Progenitor cell of endocrine pancreas (in vitro differentiated cells): Measurements from ENCODE around the gene ZSWIM4. TPM values are rescaled to one million over a fixed set of nuclear protein-coding genes. Genes with fewer than 3 reads are reported as not detected.

Experiments
- DNase-seq: peaks from one replicate; pipeline ENCODE4 v3.0.0; 2021; ENCODE audit warnings: low spot score; ENCODE audit not compliant: unreplicated experiment
- H3K27ac Mint-ChIP-seq: 2 replicates; pipeline ENCODE4 v1.8.0; 2021; ENCODE audit warnings: mild to moderate bottlenecking, moderate library complexity, mixed read lengths
- H3K27me3 Mint-ChIP-seq: 2 replicates; pipeline ENCODE4 v1.8.0; 2021; ENCODE audit warnings: mixed read lengths
- H3K36me3 Mint-ChIP-seq: 2 replicates; pipeline ENCODE4 v1.8.0; 2022; ENCODE audit warnings: mixed read lengths; ENCODE audit not compliant: insufficient read depth
- H3K4me1 Mint-ChIP-seq: 2 replicates; pipeline ENCODE4 v1.8.0; 2021; ENCODE audit warnings: low read depth, mixed read lengths
- H3K4me3 Mint-ChIP-seq: 2 replicates; pipeline ENCODE4 v1.8.0; 2021; ENCODE audit warnings: low read depth, mild to moderate bottlenecking, moderate library complexity, mixed read lengths
- H3K9me3 Mint-ChIP-seq: 2 replicates; pipeline ENCODE4 v1.8.0; 2021; ENCODE audit warnings: low read depth, mixed read lengths
- total RNA-seq: library from RNA; stranded (reverse); gene quantifications from 2 replicates; pipeline ENCODE4 v1.2.1, GENCODE V29; 2021
- TF ChIP-seq, protein P1 (sequence below): fragments of 200-600 bp; sonication (generic); IDR thresholded peaks from one replicate; pipeline ENCODE4 v1.5.0; 2021; ENCODE audit warnings: antibody characterized with exemption, mild to moderate bottlenecking; ENCODE audit not compliant: unreplicated experiment

ZSWIM4 gene
- total RNA-seq, 1 donor from 2014 or later, result 34.6 TPM

DNA sequence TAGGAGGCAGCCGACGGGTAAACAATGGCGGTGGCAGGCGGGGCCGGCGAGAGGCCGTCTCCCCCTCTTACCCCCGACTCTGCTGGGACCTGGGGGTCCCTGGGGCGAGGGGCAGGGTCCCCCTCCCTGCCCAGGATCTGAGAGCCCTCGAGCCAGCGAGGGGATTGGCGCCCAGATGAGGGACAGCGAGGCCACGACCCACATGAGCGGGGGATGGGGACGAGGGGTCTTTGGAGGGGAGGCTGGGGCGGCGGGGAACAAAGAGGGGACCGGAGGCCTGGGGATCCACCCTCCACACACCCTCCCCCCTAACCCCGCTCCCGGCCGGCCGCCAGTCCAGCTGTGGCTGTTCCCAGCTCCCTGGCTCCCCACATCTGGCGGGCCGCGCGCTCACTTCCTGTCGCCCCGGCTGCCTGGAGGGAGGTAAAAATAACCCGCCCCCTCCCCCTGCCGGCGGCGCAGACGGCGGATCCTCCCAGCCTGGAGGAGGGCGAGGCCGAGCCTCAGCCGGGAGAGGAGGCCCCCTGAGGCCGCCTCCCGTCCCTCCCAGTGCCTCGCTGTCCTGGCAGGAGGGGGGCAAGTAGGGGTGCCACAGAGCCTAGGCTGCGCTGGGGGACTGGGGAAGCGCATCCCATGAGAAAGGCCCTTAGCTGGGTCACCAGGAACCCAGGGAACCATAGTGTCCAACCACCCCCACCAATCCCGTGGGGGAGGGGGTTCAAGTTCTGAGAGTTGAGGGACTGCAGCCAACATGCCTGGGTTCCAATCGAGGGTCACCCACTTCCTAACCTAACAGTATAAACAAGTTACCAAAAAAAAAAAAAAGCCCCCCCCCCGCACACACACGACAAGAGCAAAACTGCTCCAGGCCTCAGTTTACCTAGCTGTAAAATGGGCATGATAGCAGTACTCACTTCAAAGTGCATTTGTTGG lies 52.4 kb downstream of the ZSWIM4 start:
- TF ChIP-seq, protein P1, sequence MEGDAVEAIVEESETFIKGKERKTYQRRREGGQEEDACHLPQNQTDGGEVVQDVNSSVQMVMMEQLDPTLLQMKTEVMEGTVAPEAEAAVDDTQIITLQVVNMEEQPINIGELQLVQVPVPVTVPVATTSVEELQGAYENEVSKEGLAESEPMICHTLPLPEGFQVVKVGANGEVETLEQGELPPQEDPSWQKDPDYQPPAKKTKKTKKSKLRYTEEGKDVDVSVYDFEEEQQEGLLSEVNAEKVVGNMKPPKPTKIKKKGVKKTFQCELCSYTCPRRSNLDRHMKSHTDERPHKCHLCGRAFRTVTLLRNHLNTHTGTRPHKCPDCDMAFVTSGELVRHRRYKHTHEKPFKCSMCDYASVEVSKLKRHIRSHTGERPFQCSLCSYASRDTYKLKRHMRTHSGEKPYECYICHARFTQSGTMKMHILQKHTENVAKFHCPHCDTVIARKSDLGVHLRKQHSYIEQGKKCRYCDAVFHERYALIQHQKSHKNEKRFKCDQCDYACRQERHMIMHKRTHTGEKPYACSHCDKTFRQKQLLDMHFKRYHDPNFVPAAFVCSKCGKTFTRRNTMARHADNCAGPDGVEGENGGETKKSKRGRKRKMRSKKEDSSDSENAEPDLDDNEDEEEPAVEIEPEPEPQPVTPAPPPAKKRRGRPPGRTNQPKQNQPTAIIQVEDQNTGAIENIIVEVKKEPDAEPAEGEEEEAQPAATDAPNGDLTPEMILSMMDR, result peak; percentile 16
- peaks cover 31% of the 10 kb centered on the region for H3K4me1 Mint-ChIP-seq
- H3K9me3 Mint-ChIP-seq, result no peaks in the 10 kb centered on the region
- DNase-seq, result peak; percentile 78
- H3K4me3 Mint-ChIP-seq, result peak overlapping the region; percentile 70
- H3K36me3 Mint-ChIP-seq, result no peaks in the 10 kb centered on the region
- no peaks in the 10 kb centered on the region for H3K27me3 Mint-ChIP-seq
- H3K27ac Mint-ChIP-seq, result peak overlapping the region; percentile 100

DNA sequence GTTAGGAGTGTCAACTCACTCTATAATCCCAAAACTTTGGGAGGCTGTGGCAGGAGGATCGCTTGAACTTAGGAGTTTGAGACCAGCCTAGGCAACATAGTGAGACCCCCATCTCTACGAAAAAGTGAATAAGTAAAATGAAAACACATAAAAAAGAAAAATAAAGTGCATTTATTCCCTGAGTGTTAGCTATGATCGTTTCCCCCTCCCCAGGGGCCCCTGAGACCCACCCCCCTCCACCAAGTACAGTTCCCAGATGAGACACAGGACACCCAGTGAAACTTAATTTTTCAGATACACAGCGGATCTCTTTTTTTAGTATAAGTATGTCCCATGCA lies 53.1 kb downstream of the ZSWIM4 start:
- H3K4me3 Mint-ChIP-seq, result no peak overlapping the region
- no peak overlapping the region for H3K27ac Mint-ChIP-seq
- TF ChIP-seq, protein P1, result no peak

DNA sequence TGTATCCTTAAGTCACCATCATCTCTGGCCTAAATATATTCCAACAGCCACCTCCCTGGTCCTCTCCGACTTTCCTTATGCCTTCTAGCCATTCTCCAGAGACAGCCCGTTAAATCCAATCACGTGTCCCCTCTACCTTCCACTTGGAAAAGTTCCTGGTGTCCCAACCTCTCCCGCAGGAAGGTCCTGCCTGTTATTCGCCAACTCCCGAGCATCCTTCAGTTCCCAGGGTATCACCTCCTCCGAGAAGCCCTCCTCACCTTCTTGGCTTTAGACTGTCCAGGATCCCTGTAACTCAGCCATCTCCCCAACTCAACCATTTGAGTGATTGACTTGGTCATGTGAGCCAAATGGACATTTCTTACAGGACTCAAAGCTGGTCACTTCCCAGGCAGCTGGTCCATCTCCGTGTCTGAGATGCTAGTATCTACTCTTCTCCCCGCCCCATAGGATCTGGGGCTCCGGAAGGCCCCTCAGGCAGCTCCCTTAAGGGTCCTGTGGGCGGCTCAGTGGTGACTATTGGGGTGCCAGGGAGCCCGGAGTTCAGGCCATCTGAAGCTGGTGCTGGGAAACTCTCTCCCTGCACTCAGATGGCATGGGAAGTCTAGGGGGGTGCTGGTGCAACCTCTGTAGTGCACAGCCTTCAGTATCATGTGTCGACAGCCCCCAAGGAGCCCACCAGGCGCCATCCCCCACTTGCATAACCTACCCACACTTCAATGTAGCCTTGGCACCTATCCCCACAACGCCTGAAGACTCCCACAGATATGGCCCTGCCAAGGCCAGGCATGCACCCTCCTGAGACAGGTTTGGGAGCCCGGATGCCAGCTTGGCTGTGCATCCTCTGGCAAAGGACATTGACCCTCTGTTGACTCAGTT lies 53.8 kb downstream of the ZSWIM4 start:
- H3K36me3 Mint-ChIP-seq, result no peaks in the 10 kb centered on the region
- H3K27ac Mint-ChIP-seq, result peak overlapping the region; percentile 94

More for the DNA sequence above, 53.1 kb downstream of the ZSWIM4 start:
- H3K27me3 Mint-ChIP-seq, result no peaks in the 10 kb centered on the region
- no peak for DNase-seq
- H3K4me1 Mint-ChIP-seq, result peaks cover 31% of the 10 kb centered on the region
- no peaks in the 10 kb centered on the region for H3K9me3 Mint-ChIP-seq
- no peaks in the 10 kb centered on the region for H3K36me3 Mint-ChIP-seq

DNA sequence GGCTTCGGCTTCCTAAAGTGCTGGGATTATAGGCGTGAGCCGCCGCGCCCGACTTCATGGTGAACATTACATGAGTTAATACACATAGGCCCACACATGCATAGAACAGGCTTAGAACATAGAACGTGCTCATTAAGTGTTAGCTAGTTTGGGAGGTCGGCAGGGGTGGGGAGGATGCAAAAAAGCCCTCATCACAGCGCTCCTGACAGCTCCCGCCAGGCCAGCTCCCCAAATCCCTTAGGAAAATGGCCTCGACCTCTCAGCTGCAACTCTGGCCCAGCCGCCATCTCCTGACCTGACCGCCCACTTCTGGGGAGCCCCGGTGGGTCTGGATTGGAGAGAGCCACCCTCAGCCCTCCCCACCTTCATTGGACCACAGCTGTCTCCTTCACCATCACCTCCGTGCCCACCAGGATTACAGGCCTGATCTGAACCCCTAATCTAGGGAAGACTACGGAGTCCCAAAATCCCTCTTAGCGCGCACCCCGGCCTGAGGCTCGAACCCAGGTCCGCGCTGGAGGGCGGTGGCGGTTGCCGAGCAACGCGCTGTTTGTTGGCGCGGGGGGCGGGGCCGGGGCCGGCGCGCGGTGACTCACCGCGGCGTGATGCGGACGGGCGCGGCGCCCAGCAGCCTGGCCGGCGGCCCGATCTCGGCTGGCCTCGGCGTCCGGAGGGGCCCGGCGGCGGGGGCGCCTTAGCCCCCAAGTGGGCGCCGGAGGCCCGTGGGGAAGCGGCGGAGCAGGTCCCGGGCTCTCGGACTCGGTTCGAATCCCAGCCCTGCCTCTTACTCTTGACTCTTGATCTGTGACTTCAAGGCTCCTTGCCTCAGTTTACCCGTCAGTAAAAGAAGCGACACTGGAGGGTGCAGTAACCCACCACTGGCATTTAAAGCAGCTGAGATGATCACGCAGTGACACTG lies 55.0 kb downstream of the ZSWIM4 start:
- Mint-ChIP-seq H3K27me3 (no peaks in the 10 kb centered on the region), H3K4me3 (peak overlapping the region; percentile 37), H3K27ac (peak overlapping the region; percentile 97), H3K36me3 (no peaks in the 10 kb centered on the region), H3K4me1 (peaks cover 22% of the 10 kb centered on the region), H3K9me3 (no peaks in the 10 kb centered on the region)
- peak; percentile 55 for DNase-seq
- TF ChIP-seq, protein P1, result no peak

More for the DNA sequence above, 53.8 kb downstream of the ZSWIM4 start:
- TF ChIP-seq, protein P1, result no peak
- H3K4me1 Mint-ChIP-seq, result peaks cover 29% of the 10 kb centered on the region
- H3K9me3 Mint-ChIP-seq, result no peaks in the 10 kb centered on the region
- H3K4me3 Mint-ChIP-seq, result peak overlapping the region; percentile 23
- no peaks in the 10 kb centered on the region for H3K27me3 Mint-ChIP-seq
- no peak for DNase-seq
